ENCODE measurements around the gene ZMIZ1. TPM values are rescaled to one million over a fixed set of nuclear protein-coding genes. Genes with fewer than 3 reads are reported as not detected.
"Not testable (repeated sequence)": the region's sequence is repeated elsewhere in the genome, so short reads cannot be mapped to it uniquely, and the experiment has no call there.

ZMIZ1 gene
- total RNA-seq, 4 donors from 2014 or later: 22.7 to 37.5 (median 31.7) TPM

- peak overlapping the region in 1 of 4 donors; percentile 20 for H3K4me3 ChIP-seq
- no peak for DNase-seq
- H3K4me1 ChIP-seq: peaks cover 23 to 42% of the 10 kb centered on the region in 2 donors
- in situ Hi-C loops (cut with MboI; ENCODE audit: low sequenced_read_pairs in 4 of 4) (no loop called here), intact Hi-C loops (cut with DNase I; ENCODE audit: low total_unique reads) (loop anchor here (10.0 kb wide), 1 partner anchor 120 kb away; no protein-coding TSS in a partner anchor)
- TF ChIP-seq POLR2A (IDR thresholded peaks at IDR 0.05) (peak in 1 of 2 donors; percentile 57), CTCF (IDR thresholded peaks at IDR 0.05 in 4 of 5, conservative IDR thresholded peaks at IDR 0.05 in 1 of 5) (no peak)
- H3K9me3 ChIP-seq: no peaks in the 10 kb centered on the region
- peak overlapping the region; percentile 82 to 89 (median 88) for H3K27ac ChIP-seq
- H3K36me3 ChIP-seq: peaks cover 0 to 16% of the 10 kb centered on the region in 2 donors
- no peaks in the 10 kb centered on the region for H3K27me3 ChIP-seq
- no peak for ATAC-seq
These were observed 206.3 kb downstream of the ZMIZ1 start for GRCh38 chr10:79275105-79275430.

- TF ChIP-seq CTCF (IDR thresholded peaks at IDR 0.05 in 4 of 5, conservative IDR thresholded peaks at IDR 0.05 in 1 of 5): no peak
- no peak for TF ChIP-seq POLR2A (IDR thresholded peaks at IDR 0.05)
- DNase-seq (no peak), ATAC-seq (peak in 1 of 2 donors; percentile 4)
- in situ Hi-C loops (cut with MboI; ENCODE audit: low sequenced_read_pairs in 4 of 4) (no loop called here), intact Hi-C loops (cut with DNase I; ENCODE audit: low total_unique reads) (loop anchor here (10.0 kb wide), 1 partner anchor 121 kb away; no protein-coding TSS in a partner anchor)
- Histone ChIP-seq H3K36me3 (peaks cover 0 to 16% of the 10 kb centered on the region in 2 donors), H3K27ac (peak overlapping the region; percentile 82 to 89 (median 88)), H3K4me3 (no peak overlapping the region), H3K9me3 (no peaks in the 10 kb centered on the region), H3K4me1 (peaks cover 23 to 39% of the 10 kb centered on the region in 2 donors), H3K27me3 (no peaks in the 10 kb centered on the region)
These were observed 206.7 kb downstream of the ZMIZ1 start for GRCh38 chr10:79275431-79275851.

GRCh38 chr10:79277579-79278269 lies 209.0 kb downstream of the ZMIZ1 start:
- peaks cover 0 to 16% of the 10 kb centered on the region in 2 donors for H3K36me3 ChIP-seq
- in situ Hi-C loops (cut with MboI; ENCODE audit: low sequenced_read_pairs in 4 of 4) (no loop called here), intact Hi-C loops (cut with DNase I; ENCODE audit: low total_unique reads) (loop anchor here (10.0 kb wide), 1 partner anchor 123 kb away; no protein-coding TSS in a partner anchor)
- TF ChIP-seq POLR2A (IDR thresholded peaks at IDR 0.05) (no peak), CTCF (IDR thresholded peaks at IDR 0.05 in 4 of 5, conservative IDR thresholded peaks at IDR 0.05 in 1 of 5) (no peak)
- peaks cover 23 to 27% of the 10 kb centered on the region in 2 donors for H3K4me1 ChIP-seq
- peak overlapping the region in 3 of 4 donors; percentile 7 to 43 (median 11) for H3K27ac ChIP-seq
- ATAC-seq: no peak
- DNase-seq: peak in 1 of 2 donors; percentile 52
- no peaks in the 10 kb centered on the region for H3K9me3 ChIP-seq
- H3K27me3 ChIP-seq: no peaks in the 10 kb centered on the region
- no peak overlapping the region for H3K4me3 ChIP-seq

- intact Hi-C loops (cut with DNase I; ENCODE audit: low total_unique reads): loop anchor here (10.0 kb wide), 1 partner anchor 124 kb away; no protein-coding TSS in a partner anchor
- DNase-seq; H3K4me3 ChIP-seq; H3K9me3 ChIP-seq; ATAC-seq; H3K27ac ChIP-seq; in situ Hi-C loops (cut with MboI; ENCODE audit: low sequenced_read_pairs in 4 of 4); H3K27me3 ChIP-seq: not testable (repeated sequence)
- Histone ChIP-seq H3K36me3 (peaks cover 0 to 16% of the 10 kb centered on the region in 2 donors), H3K4me1 (peaks cover 12 to 16% of the 10 kb centered on the region in 2 donors)
These were observed 210.3 kb downstream of the ZMIZ1 start for GRCh38 chr10:79279047-79279446.

- H3K9me3 ChIP-seq: no peaks in the 10 kb centered on the region
- no peak overlapping the region for H3K4me3 ChIP-seq
- intact Hi-C loops (cut with DNase I; ENCODE audit: low total_unique reads): no loop called here
- no peak overlapping the region for H3K27ac ChIP-seq
- DNase-seq (no peak), ATAC-seq (no peak)
- H3K36me3 ChIP-seq: peaks cover 0 to 16% of the 10 kb centered on the region in 2 donors
- H3K27me3 ChIP-seq: no peaks in the 10 kb centered on the region
- H3K4me1 ChIP-seq: peaks cover 0 to 8% of the 10 kb centered on the region in 2 donors
- in situ Hi-C loops (cut with MboI; ENCODE audit: low sequenced_read_pairs in 4 of 4): no loop called here
- TF ChIP-seq CTCF (IDR thresholded peaks at IDR 0.05 in 4 of 5, conservative IDR thresholded peaks at IDR 0.05 in 1 of 5): no peak
- TF ChIP-seq POLR2A (IDR thresholded peaks at IDR 0.05): no peak
These were observed 212.2 kb downstream of the ZMIZ1 start for GRCh38 chr10:79280956-79281355.

Data from gastrocnemius medialis (tissue), 4 donors.